ENCODE results near the gene SLC10A7.

- TF ChIP-seq MYC (IDR thresholded peaks at IDR 0.05; ENCODE audit: low read depth, low read length) (no peak), POLR2A (IDR thresholded peaks at IDR 0.05; ENCODE audit: extremely low read depth, insufficient read length) (no peak), MAX (IDR thresholded peaks at IDR 0.05; ENCODE audit: low read depth, low read length) (no peak)
- TF ChIP-seq, protein P1, sequence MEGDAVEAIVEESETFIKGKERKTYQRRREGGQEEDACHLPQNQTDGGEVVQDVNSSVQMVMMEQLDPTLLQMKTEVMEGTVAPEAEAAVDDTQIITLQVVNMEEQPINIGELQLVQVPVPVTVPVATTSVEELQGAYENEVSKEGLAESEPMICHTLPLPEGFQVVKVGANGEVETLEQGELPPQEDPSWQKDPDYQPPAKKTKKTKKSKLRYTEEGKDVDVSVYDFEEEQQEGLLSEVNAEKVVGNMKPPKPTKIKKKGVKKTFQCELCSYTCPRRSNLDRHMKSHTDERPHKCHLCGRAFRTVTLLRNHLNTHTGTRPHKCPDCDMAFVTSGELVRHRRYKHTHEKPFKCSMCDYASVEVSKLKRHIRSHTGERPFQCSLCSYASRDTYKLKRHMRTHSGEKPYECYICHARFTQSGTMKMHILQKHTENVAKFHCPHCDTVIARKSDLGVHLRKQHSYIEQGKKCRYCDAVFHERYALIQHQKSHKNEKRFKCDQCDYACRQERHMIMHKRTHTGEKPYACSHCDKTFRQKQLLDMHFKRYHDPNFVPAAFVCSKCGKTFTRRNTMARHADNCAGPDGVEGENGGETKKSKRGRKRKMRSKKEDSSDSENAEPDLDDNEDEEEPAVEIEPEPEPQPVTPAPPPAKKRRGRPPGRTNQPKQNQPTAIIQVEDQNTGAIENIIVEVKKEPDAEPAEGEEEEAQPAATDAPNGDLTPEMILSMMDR (IDR thresholded peaks at IDR 0.05; ENCODE audit: low read depth, low read length): no peak
Observed at GRCh38 chr4:146567396-146567795, 45.7 kb upstream of the SLC10A7 start.
